CD4-positive, alpha-beta T cell (primary cell): ENCODE results near the gene AZU1. TPM values are rescaled to one million over a fixed set of nuclear protein-coding genes. Genes with fewer than 3 reads are reported as not detected.
A peak's percentile ranks its signal among the peaks of the same experiment; 100 is the strongest.

Source experiments
- ATAC-seq: fragments of 200-7000 bp; cut with Tn5 transposase; one replicate; pipeline ENCODE4 v1.10.0; 2022; ENCODE audit warnings: mild to moderate bottlenecking; ENCODE audit not compliant: poor library complexity
- CTCF ChIA-PET: fragments of 350-600 bp; sonication (Branson Sonifier 250); formaldehyde crosslinking; loops from one replicate; lab custom pipeline; 2021; ENCODE audit warnings: antibody characterized with exemption, inconsistent platforms; lab: Charles Lee
- POLR2A ChIA-PET: fragments of 350-600 bp; sonication (Branson Sonifier 250); formaldehyde crosslinking; loops from one replicate; lab custom pipeline; 2021; ENCODE audit warnings: antibody characterized with exemption, inconsistent platforms; lab: Charles Lee
- DNase-seq, 14 experiments: peaks; one replicate each; pipeline ENCODE4 v3.0.0-alpha.2; 2013 to 2020; ENCODE audit warnings: mixed read lengths in 2 of 14
- H3K27ac ChIP-seq, 2 donors: one replicate each; pipeline versions ENCODE4 v1.5.1 to v1.7.0; 2013; ENCODE audit warnings: low read length in 2 of 2, low read depth in 1 of 2, mild to moderate bottlenecking in 1 of 2
- H3K27me3 ChIP-seq, 2 experiments: 1 replicate in 1 of 2; 2 replicates in 1 of 2; pipeline versions ENCODE4 v1.6.1 to v1.7.0; 2013; ENCODE audit warnings: low read length in 2 of 2, control low read depth in 1 of 2, mild to moderate bottlenecking in 1 of 2, moderate library complexity in 1 of 2; ENCODE audit not compliant: insufficient read depth in 2 of 2, control insufficient read depth in 1 of 2
- H3K36me3 ChIP-seq: one replicate; pipeline ENCODE4 v1.6.1; 2013; ENCODE audit warnings: low read length, control low read depth; ENCODE audit not compliant: insufficient read depth
- H3K4me1 ChIP-seq: one replicate; pipeline ENCODE4 v1.6.1; 2013; ENCODE audit warnings: low read length, control low read depth; ENCODE audit not compliant: insufficient read depth
- H3K4me3 ChIP-seq: one replicate; pipeline ENCODE4 v1.5.1; 2013; ENCODE audit warnings: mild to moderate bottlenecking, low read length, moderate library complexity
- H3K9me3 ChIP-seq, 2 experiments: 1 replicate in 1 of 2; 2 replicates in 1 of 2; pipeline versions ENCODE4 v1.6.1 to v1.7.0; 2013; ENCODE audit warnings: low read length in 2 of 2, mild to moderate bottlenecking in 2 of 2, control low read depth in 1 of 2, moderate library complexity in 1 of 2; ENCODE audit not compliant: control insufficient read depth in 1 of 2, insufficient read depth in 1 of 2
- H3K27ac Mint-ChIP-seq: one replicate; pipeline ENCODE4 v1.8.0; 2020; ENCODE audit warnings: mixed read lengths
- H3K27me3 Mint-ChIP-seq: one replicate; pipeline ENCODE4 v1.8.0; 2021; ENCODE audit warnings: mixed read lengths
- H3K36me3 Mint-ChIP-seq: one replicate; pipeline ENCODE4 v1.8.0; 2021; ENCODE audit warnings: low read depth, mixed read lengths
- H3K4me1 Mint-ChIP-seq: one replicate; pipeline ENCODE4 v1.8.0; 2021; ENCODE audit warnings: low read depth, mixed read lengths
- H3K4me3 Mint-ChIP-seq: one replicate; pipeline ENCODE4 v1.8.0; 2020; ENCODE audit warnings: mild to moderate bottlenecking, mixed read lengths
- H3K9me3 Mint-ChIP-seq: one replicate; pipeline ENCODE4 v1.8.0; 2020; ENCODE audit warnings: mixed read lengths
- CTCF ChIP-seq: fragments of 200-600 bp; IDR thresholded peaks from one replicate; pipeline ENCODE4 v1.8.0; 2022; ENCODE audit warnings: antibody characterized with exemption, mild to moderate bottlenecking
- intact Hi-C, 2 experiments: fragments of 100-400 bp; cut with DNase I in 1 of 2; cut with micrococcal nuclease in 1 of 2; formaldehyde crosslinking; loops; one replicate each; pipeline versions ENCODE4 v1.15.1 to v1.9.0; 2023 to 2025; cut with DNase I, micrococcal nuclease
- total RNA-seq, 174 experiments: library from RNA in 2 of 174; stranded (reverse) in 2 of 174; gene quantifications; one replicate each; pipeline ENCODE4 v1.2.3 and lab custom pipeline; 2021 to 2026

Gene AZU1
- total RNA-seq, 2 experiments from 2014 or later: 0.47 to 0.49 TPM

DNA sequence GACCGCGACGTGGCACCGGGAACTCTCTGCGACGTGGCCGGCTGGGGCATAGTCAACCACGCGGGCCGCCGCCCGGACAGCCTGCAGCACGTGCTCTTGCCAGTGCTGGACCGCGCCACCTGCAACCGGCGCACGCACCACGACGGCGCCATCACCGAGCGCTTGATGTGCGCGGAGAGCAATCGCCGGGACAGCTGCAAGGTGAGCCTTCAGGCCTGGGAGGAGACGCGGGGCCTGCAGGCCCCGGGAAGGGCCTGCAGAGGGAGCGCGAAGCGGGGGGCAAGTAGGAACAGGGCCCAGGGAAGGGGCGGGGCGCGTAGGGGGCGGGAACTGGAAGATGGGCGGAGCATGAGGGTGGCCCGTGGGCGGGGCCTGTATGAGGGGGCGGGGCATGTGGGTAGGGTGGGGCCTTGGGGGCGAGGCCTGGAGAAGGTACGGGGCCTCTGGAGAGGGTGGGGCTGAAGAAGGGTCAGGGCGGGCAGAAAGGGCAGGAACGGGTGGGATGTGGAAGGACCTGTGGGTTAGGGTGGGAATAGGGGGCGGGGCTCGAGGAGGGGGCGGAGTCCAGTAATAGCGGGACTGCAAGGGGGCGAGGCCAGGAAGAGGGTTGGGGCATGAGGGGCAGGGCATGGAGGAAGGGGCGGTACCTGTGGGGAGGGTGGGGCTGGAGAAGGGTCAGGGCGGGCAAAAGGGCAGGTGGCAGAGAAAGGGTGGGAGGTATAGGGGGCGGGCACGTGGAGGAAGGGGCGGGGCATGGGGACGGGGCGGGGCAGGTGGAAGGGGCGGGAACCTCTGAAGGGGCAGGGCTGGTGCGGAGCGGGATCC, 34.3 kb downstream of the AZU1 start:
- Mint-ChIP-seq H3K27ac (peak overlapping the region; percentile 87), H3K4me1 (peaks cover 26% of the 10 kb centered on the region), H3K9me3 (no peaks in the 10 kb centered on the region), H3K27me3 (peaks cover 7% of the 10 kb centered on the region), H3K4me3 (peak overlapping the region; percentile 73), H3K36me3 (no peaks in the 10 kb centered on the region)
- Histone ChIP-seq H3K27me3 (peaks cover 9 to 16% of the 10 kb centered on the region in 2 experiments), H3K36me3 (no peaks in the 10 kb centered on the region), H3K4me3 (no peak overlapping the region), H3K4me1 (peaks cover 49% of the 10 kb centered on the region), H3K9me3 (peaks cover 0 to 10% of the 10 kb centered on the region in 2 experiments), H3K27ac (no peak overlapping the region)
- no peak for TF ChIP-seq CTCF
- ChIA-PET CTCF (interaction anchor here (0.5 to 2.4 kb wide), 2 partner anchors 32 to 58 kb away, joined by 3 to 52 read pairs; no protein-coding TSS in a partner anchor), POLR2A (interaction anchor here (1.0 to 2.8 kb wide), 8 partner anchors 17 to 377 kb away, joined by 3 to 40 read pairs (median 4); partner anchors contain the start of genes MED16, RNU6-9 and WDR18)
- ATAC-seq (peak; percentile 48), DNase-seq (peak; percentile 40 to 83 (median 63))
- intact Hi-C loops: loop anchor here (2.0 to 5.0 kb wide), 3 partner anchors 31 to 120 kb away; partner anchors contain the start of genes MED16 (in 2 of the 2), RNU6-9 (in 2 of the 2) and WDR18 (in 1 of the 2)

DNA sequence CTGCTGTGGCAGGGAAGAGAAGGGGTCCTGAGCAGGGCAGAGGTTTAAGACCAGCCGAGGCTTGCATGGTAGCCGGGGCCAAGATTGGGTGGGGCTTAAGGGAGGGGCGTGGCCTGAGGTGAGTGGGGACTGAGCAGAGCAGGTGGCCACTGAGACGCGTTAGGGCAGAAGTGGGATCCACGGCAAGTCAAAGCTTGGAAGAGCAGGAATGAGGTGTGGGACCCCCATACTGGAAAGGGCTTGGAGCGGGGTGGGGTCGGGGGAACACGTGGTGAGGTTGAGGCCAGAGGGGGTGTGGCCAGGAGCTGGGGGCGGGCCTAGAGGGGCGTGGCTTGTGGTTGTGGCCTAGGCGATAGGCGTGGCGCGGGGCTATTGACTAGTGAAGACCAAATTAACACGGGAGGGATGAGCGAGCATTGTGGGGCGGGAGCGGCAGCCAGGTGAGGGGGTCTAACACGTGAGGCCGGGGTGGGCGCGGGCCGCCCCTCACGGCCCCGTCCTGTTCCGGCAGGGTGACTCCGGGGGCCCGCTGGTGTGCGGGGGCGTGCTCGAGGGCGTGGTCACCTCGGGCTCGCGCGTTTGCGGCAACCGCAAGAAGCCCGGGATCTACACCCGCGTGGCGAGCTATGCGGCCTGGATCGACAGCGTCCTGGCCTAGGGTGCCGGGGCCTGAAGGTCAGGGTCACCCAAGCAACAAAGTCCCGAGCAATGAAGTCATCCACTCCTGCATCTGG, 35.1 kb downstream of the AZU1 start:
- peak overlapping the region; percentile 73 for H3K4me3 Mint-ChIP-seq
- DNase-seq: peak; percentile 65 to 89 (median 79)
- intact Hi-C loops: loop anchor here (1.0 to 5.0 kb wide), 6 partner anchors 30 to 139 kb away; partner anchors contain the start of genes MED16 (in 2 of the 2), RNU6-9 (in 2 of the 2) and WDR18 (in 1 of the 2)
- Histone ChIP-seq H3K36me3 (peaks cover 3% of the 10 kb centered on the region), H3K4me3 (peak overlapping the region; percentile 14), H3K9me3 (peaks cover 0 to 10% of the 10 kb centered on the region in 2 experiments), H3K27ac (no peak overlapping the region), H3K4me1 (peaks cover 42% of the 10 kb centered on the region), H3K27me3 (peaks cover 9 to 16% of the 10 kb centered on the region in 2 experiments)
- no peaks in the 10 kb centered on the region for H3K9me3 Mint-ChIP-seq
- peaks cover 7% of the 10 kb centered on the region for H3K27me3 Mint-ChIP-seq
- POLR2A ChIA-PET: interaction anchor here (0.9 to 2.8 kb wide), 15 partner anchors 12 to 406 kb away, joined by 3 to 40 read pairs (median 4); partner anchors contain the start of genes ABCA7, ARHGAP45, CIRBP and MED16
- ATAC-seq: peak; percentile 67
- H3K36me3 Mint-ChIP-seq: peaks cover 5% of the 10 kb centered on the region
- TF ChIP-seq CTCF: no peak
- peaks cover 26% of the 10 kb centered on the region for H3K4me1 Mint-ChIP-seq
- CTCF ChIA-PET: interaction anchor here (0.5 to 2.4 kb wide), 6 partner anchors 10 to 61 kb away, joined by 3 to 52 read pairs (median 15); no protein-coding TSS in a partner anchor
- H3K27ac Mint-ChIP-seq: peak overlapping the region; percentile 87

DNA sequence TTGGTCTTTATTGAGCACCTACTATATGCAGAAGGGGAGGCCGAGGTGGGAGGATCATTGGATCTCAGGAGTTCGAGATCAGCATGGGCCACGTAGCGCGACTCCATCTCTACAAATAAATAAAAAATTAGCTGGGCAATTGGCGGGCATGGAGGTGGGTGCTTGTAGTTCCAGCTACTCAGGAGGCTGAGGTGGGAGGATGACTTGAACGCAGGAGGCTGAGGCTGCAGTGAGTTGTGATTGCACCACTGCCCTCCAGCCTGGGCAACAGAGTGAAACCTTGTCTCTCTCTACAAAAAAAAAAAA, 35.6 kb downstream of the AZU1 start:
- H3K36me3 Mint-ChIP-seq: peaks cover 8% of the 10 kb centered on the region
- no peak overlapping the region for H3K27ac ChIP-seq
- DNase-seq (no peak), ATAC-seq (no peak)
- no peak for TF ChIP-seq CTCF
- H3K4me3 Mint-ChIP-seq: peak overlapping the region; percentile 30
- peak overlapping the region; percentile 21 for H3K4me3 ChIP-seq
- H3K27ac Mint-ChIP-seq: peak overlapping the region; percentile 87
- peaks cover 9 to 16% of the 10 kb centered on the region in 2 experiments for H3K27me3 ChIP-seq
- ChIA-PET CTCF (interaction anchor here (0.6 to 2.4 kb wide), 21 partner anchors 9 to 268 kb away, joined by 3 to 52 read pairs (median 5); partner anchors contain the start of genes ARHGAP45, KISS1R, MED16 and RNU6-9), POLR2A (interaction anchor here (0.6 to 2.8 kb wide), 25 partner anchors 10 to 406 kb away, joined by 3 to 40 read pairs (median 4); partner anchors contain the start of genes ABCA7, ARHGAP45, CIRBP and MED16)
- peaks cover 8% of the 10 kb centered on the region for H3K36me3 ChIP-seq
- intact Hi-C loops: loop anchor here (1.0 to 5.0 kb wide), 6 partner anchors 30 to 138 kb away; partner anchors contain the start of genes MED16 (in 2 of the 2), RNU6-9 (in 2 of the 2) and WDR18 (in 1 of the 2)
- peaks cover 0 to 10% of the 10 kb centered on the region in 2 experiments for H3K9me3 ChIP-seq
- H3K27me3 Mint-ChIP-seq: peaks cover 6% of the 10 kb centered on the region
- no peaks in the 10 kb centered on the region for H3K9me3 Mint-ChIP-seq
- peaks cover 41% of the 10 kb centered on the region for H3K4me1 ChIP-seq
- H3K4me1 Mint-ChIP-seq: peaks cover 26% of the 10 kb centered on the region
